Erythroblast (primary cell): ENCODE results near the gene ETS2.

ENCODE experiments used
- GATA1 ChIP-seq: IDR thresholded peaks from 2 replicates; pipeline ENCODE4 v1.6.1; 2011; ENCODE audit warnings: low read depth, mild to moderate bottlenecking, control low read depth, low read length, moderate library complexity
- POLR2A ChIP-seq: IDR thresholded peaks from 2 replicates; pipeline ENCODE4 v1.6.1; 2011; ENCODE audit warnings: mild to moderate bottlenecking, low read length

DNA sequence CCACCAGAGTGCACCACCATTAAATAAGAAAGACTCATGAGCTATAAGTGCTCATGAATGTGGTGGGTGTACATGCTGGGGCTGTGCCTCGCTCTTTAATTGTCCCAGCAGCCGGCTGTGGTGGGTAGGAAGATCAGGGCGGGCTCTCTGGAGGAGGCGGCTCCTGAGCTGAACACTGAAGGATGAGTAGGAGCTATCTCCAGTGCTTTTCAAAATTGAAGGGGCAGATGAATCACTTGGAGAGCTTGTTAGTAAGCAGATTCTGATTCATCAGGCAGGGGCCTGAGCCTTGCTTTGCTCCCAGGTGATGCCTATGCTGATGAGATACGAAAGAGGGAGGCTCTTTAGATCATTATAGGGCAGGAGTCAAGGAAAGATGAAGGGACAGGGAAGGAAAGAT is 54.1 kb downstream of the ETS2 start:
- no peak for TF ChIP-seq POLR2A
- no peak for TF ChIP-seq GATA1
